Stimulated activated CD8-positive, alpha-beta memory T cell treated with anti-CD3 and anti-CD28 coated beads, Interleukin-15, amount 100 ng/mL, for 1 hour (primary cell): ENCODE data around the gene PEMT.

ENCODE experiments used
- DNase-seq: peaks from one replicate; pipeline ENCODE4 v3.0.0-alpha.2; 2020; ENCODE audit warnings: low read depth

Gene PEMT

GRCh38 chr17:17553217-17554195 is 38.0 kb downstream of the PEMT start:
- DNase-seq, result no peak

- DNase-seq, result no peak
Observed at GRCh38 chr17:17552351-17553216, 38.9 kb downstream of the PEMT start.

- DNase-seq, result no peak
Observed at GRCh38 chr17:17551361-17551760, 40.1 kb downstream of the PEMT start.

GRCh38 chr17:17549732-17550366 is 41.7 kb downstream of the PEMT start:
- DNase-seq, result no peak

- no peak for DNase-seq
Observed at GRCh38 chr17:17548044-17548443, 43.5 kb downstream of the PEMT start.

GRCh38 chr17:17547210-17547764 is 44.2 kb downstream of the PEMT start:
- no peak for DNase-seq

- no peak for DNase-seq
Observed at GRCh38 chr17:17546399-17547185, 44.9 kb downstream of the PEMT start.

GRCh38 chr17:17545984-17546383 is 45.5 kb downstream of the PEMT start:
- no peak for DNase-seq

- DNase-seq, result no peak
Observed at GRCh38 chr17:17545031-17545820, 46.3 kb downstream of the PEMT start.

- no peak for DNase-seq
Observed at GRCh38 chr17:17542906-17543635, 48.4 kb downstream of the PEMT start.

GRCh38 chr17:17541640-17542001 is 49.9 kb downstream of the PEMT start:
- no peak for DNase-seq

GRCh38 chr17:17540935-17541639 is 50.4 kb downstream of the PEMT start:
- DNase-seq, result no peak

- DNase-seq, result no peak
Observed at GRCh38 chr17:17540278-17540906, 51.1 kb downstream of the PEMT start.

GRCh38 chr17:17539591-17539990 is 51.9 kb downstream of the PEMT start:
- DNase-seq, result no peak

GRCh38 chr17:17538417-17539391 is 52.8 kb downstream of the PEMT start:
- DNase-seq, result no peak

GRCh38 chr17:17537311-17538099 is 54.0 kb downstream of the PEMT start:
- no peak for DNase-seq

GRCh38 chr17:17536702-17537101 is 54.8 kb downstream of the PEMT start:
- DNase-seq, result no peak
